Hepatocyte (in vitro differentiated cells): ENCODE measurements around the gene TMEM235.

Source experiments
- EZH2 ChIP-seq: fragments of 200-600 bp; sonication (generic); IDR thresholded peaks from 2 replicates; pipeline ENCODE4 v1.6.1; 2016; ENCODE audit warnings: antibody characterized with exemption, mild to moderate bottlenecking, borderline replicate concordance
- TF ChIP-seq, protein P1 (sequence below): fragments of 200-600 bp; sonication (generic); IDR thresholded peaks from 2 replicates; pipeline ENCODE4 v1.5.1; 2016; ENCODE audit warnings: antibody characterized with exemption, mild to moderate bottlenecking; ENCODE audit not compliant: poor library complexity

GRCh38 chr17:78289004-78289403 is 57.6 kb downstream of the TMEM235 start:
- TF ChIP-seq, protein P1, sequence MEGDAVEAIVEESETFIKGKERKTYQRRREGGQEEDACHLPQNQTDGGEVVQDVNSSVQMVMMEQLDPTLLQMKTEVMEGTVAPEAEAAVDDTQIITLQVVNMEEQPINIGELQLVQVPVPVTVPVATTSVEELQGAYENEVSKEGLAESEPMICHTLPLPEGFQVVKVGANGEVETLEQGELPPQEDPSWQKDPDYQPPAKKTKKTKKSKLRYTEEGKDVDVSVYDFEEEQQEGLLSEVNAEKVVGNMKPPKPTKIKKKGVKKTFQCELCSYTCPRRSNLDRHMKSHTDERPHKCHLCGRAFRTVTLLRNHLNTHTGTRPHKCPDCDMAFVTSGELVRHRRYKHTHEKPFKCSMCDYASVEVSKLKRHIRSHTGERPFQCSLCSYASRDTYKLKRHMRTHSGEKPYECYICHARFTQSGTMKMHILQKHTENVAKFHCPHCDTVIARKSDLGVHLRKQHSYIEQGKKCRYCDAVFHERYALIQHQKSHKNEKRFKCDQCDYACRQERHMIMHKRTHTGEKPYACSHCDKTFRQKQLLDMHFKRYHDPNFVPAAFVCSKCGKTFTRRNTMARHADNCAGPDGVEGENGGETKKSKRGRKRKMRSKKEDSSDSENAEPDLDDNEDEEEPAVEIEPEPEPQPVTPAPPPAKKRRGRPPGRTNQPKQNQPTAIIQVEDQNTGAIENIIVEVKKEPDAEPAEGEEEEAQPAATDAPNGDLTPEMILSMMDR, result no peak
- TF ChIP-seq EZH2, result no peak
